ENCODE results near the gene NINL. TPM values are rescaled to one million over a fixed set of nuclear protein-coding genes. Genes with fewer than 3 reads are reported as not detected.

The NINL gene
- total and polyA plus RNA-seq, 2 of the 8 experiments (the other 6 are each of a cell fraction or from before 2014, with no cell fraction given) = 15.3 to 30.0 TPM

GRCh38 chr20:25601659-25602058 is 16.3 kb upstream of the NINL start:
- Histone ChIP-seq H3K4me1 (replicated peaks in 1 of 4; ENCODE audit: control insufficient read depth in 3 of 4, insufficient read depth in 4 of 4, low read length in 3 of 4) (no peaks in the 10 kb centered on the region), H2BK120ac (replicated peaks; ENCODE audit: low read depth, low read length) (no peak overlapping the region), H2BK20ac (ENCODE audit: low read length) (no peak overlapping the region), H4K20me1 (replicated peaks in 1 of 2; ENCODE audit: control insufficient read depth in 1 of 2, insufficient read depth in 2 of 2, low read length in 2 of 2) (peaks cover 0 to 5% of the 10 kb centered on the region in 2 experiments), H3K23ac (ENCODE audit: insufficient read length) (no peak overlapping the region), H3K14ac (ENCODE audit: insufficient read length) (no peak overlapping the region), H2BK15ac (ENCODE audit: low read length) (no peak overlapping the region), H2BK12ac (ENCODE audit: low read depth, low read length) (no peak overlapping the region), H3K79me1 (ENCODE audit: low read depth, low read length) (no peaks in the 10 kb centered on the region), H3K9ac (replicated peaks in 1 of 4; ENCODE audit: extremely low read depth in 1 of 4, low read depth in 3 of 4, low read length in 3 of 4) (no peak overlapping the region), H3K27me3 (replicated peaks in 1 of 4; ENCODE audit: control insufficient read depth in 3 of 4, extremely low read depth in 1 of 4, insufficient read depth in 3 of 4, low read length in 3 of 4) (no peaks in the 10 kb centered on the region), H4K5ac (ENCODE audit: insufficient read length, low read depth, low read length) (peak overlapping the region; percentile 33), H3K18ac (ENCODE audit: extremely low read depth, low read length) (no peak overlapping the region), H4K8ac (ENCODE audit: extremely low read depth, insufficient read depth, low read length) (0 out of 2 replicates have a peak overlapping the region, but pooled peaks have one; percentile 28), H3K23me2 (ENCODE audit: low read depth, low read length) (peaks cover 6% of the 10 kb centered on the region; the same call in 1 of the 2 replicates), H3K27ac (ENCODE audit: low read depth, low read length) (no peak overlapping the region), H3K4me2 (ENCODE audit: insufficient read depth in 1 of 2, low read depth in 2 of 2, low read length in 2 of 2) (no peak overlapping the region), H3K56ac (replicated peaks; ENCODE audit: insufficient read length, low read depth, low read length) (peak overlapping the region; percentile 59), H3K79me2 (ENCODE audit: control insufficient read depth in 1 of 2, insufficient read depth in 2 of 2, low read length in 2 of 2) (no peaks in the 10 kb centered on the region), H3K4ac (replicated peaks; ENCODE audit: insufficient read length, low read depth, low read length) (no peak overlapping the region), H3K36me3 (ENCODE audit: control insufficient read depth in 2 of 4, insufficient read depth in 4 of 4, low read length in 3 of 4) (no peaks in the 10 kb centered on the region), H4K91ac (replicated peaks; ENCODE audit: insufficient read length, low read length) (no peak overlapping the region), H2BK5ac (ENCODE audit: low read depth, low read length) (no peak overlapping the region), H2AFZ (ENCODE audit: low read length) (no peak overlapping the region), H3K4me3 (ENCODE audit: extremely low read depth in 1 of 4, insufficient read depth in 2 of 4, low read depth in 3 of 4, low read length in 4 of 4) (no peak overlapping the region), H3K9me3 (ENCODE audit: insufficient read depth in 2 of 2, low read depth in 1 of 2, low read length in 1 of 2) (no peaks in the 10 kb centered on the region), H2AK5ac (ENCODE audit: low read depth, low read length) (0 out of 2 replicates have a peak overlapping the region, but pooled peaks have one; percentile 16)
- CTCF ChIA-PET (ENCODE audit: partially characterized antibody) = interaction anchor here (0.7 kb wide), 1 partner anchor 131 kb away, joined by 3 read pairs; no protein-coding TSS in a partner anchor
- TF ChIP-seq SRF (IDR thresholded peaks at IDR 0.05; ENCODE audit: low read depth, low read length) = no peak
- TF ChIP-seq CHD1 (IDR thresholded peaks at IDR 0.05; ENCODE audit: low read depth, low read length) = no peak
- TF ChIP-seq SIRT6 (IDR thresholded peaks at IDR 0.05; ENCODE audit: low read length) = no peak
- TF ChIP-seq, protein P1, sequence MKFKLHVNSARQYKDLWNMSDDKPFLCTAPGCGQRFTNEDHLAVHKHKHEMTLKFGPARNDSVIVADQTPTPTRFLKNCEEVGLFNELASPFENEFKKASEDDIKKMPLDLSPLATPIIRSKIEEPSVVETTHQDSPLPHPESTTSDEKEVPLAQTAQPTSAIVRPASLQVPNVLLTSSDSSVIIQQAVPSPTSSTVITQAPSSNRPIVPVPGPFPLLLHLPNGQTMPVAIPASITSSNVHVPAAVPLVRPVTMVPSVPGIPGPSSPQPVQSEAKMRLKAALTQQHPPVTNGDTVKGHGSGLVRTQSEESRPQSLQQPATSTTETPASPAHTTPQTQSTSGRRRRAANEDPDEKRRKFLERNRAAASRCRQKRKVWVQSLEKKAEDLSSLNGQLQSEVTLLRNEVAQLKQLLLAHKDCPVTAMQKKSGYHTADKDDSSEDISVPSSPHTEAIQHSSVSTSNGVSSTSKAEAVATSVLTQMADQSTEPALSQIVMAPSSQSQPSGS (IDR thresholded peaks at IDR 0.05; ENCODE audit: low read length) = no peak
- TF ChIP-seq, protein P2, sequence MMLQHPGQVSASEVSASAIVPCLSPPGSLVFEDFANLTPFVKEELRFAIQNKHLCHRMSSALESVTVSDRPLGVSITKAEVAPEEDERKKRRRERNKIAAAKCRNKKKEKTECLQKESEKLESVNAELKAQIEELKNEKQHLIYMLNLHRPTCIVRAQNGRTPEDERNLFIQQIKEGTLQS (IDR thresholded peaks at IDR 0.05; ENCODE audit: insufficient read depth, low read depth, low read length) = no peak
- TF ChIP-seq TAF7 (optimal IDR thresholded peaks at IDR 0.05; ENCODE audit: borderline replicate concordance, low read depth, low read length) = no peak
- 66 to 93% methylated on average over 2 of the region's 2 CpGs for WGBS, 2 experiments (ENCODE audit: extremely low coverage in 1 of 2, insufficient coverage in 1 of 2, insufficient read length in 1 of 2, insufficient replicate concordance in 2 of 2, low coverage in 1 of 2, low lambda C conversion rate in 2 of 2, missing lambda C conversion rate in 1 of 2)
- DNase-seq (ENCODE audit: low read depth in 1 of 2, low spot score in 2 of 2) = no peak
- FAIRE-seq = peak; percentile 42
- POLR2A ChIA-PET (ENCODE audit: partially characterized antibody) = interaction anchor here (0.6 kb wide), 1 partner anchor 27 kb away, joined by 3 read pairs; no protein-coding TSS in a partner anchor
